Common myeloid progenitor, CD34-positive (primary cell): ENCODE data around the gene CDH15.

Source experiments
- CTCF ChIA-PET: fragments of 350-600 bp; sonication (Branson Sonifier 250); formaldehyde crosslinking; loops from one replicate; lab custom pipeline; 2021; ENCODE audit warnings: antibody characterized with exemption; lab: Charles Lee
- POLR2A ChIA-PET: fragments of 350-600 bp; sonication (Branson Sonifier 250); formaldehyde crosslinking; loops from one replicate; lab custom pipeline; 2021; ENCODE audit warnings: antibody characterized with exemption; lab: Charles Lee
- DNase-seq, 3 donors: peaks; one replicate each; pipeline versions ENCODE4 v3.0.0 to v3.0.0-alpha.2; 2013
- H3K27ac ChIP-seq, 2 experiments: 1 replicate in 1 of 2; 2 replicates in 1 of 2; pipeline ENCODE4 v1.7.0; 2013; ENCODE audit warnings: inconsistent platforms in 2 of 2, low read length in 2 of 2, mild to moderate bottlenecking in 2 of 2, low read depth in 1 of 2, moderate library complexity in 1 of 2; ENCODE audit not compliant: severe bottlenecking in 2 of 2, insufficient read depth in 1 of 2, poor library complexity in 1 of 2
- H3K27me3 ChIP-seq, 5 experiments: replicated peaks in 2 of 5; 1 replicate in 3 of 5; 2 replicates in 2 of 5; pipeline versions ENCODE4 v1.6.1 to v1.7.0; 2013; ENCODE audit warnings: low read length in 4 of 5, mild to moderate bottlenecking in 2 of 5, moderate library complexity in 2 of 5, inconsistent platforms in 1 of 5; ENCODE audit not compliant: insufficient read depth in 5 of 5, control insufficient read depth in 4 of 5
- H3K36me3 ChIP-seq, 4 experiments: 1 replicate in 2 of 4; 2 replicates in 2 of 4; pipeline versions ENCODE4 v1.6.1 to v1.7.0; 2013; ENCODE audit warnings: low read length in 3 of 4, control low read depth in 1 of 4, mild to moderate bottlenecking in 1 of 4; ENCODE audit not compliant: control insufficient read depth in 4 of 4, insufficient read depth in 4 of 4
- H3K4me1 ChIP-seq, 4 experiments: 1 replicate in 3 of 4; 2 replicates in 1 of 4; pipeline versions ENCODE4 v1.6.1 to v1.7.1; 2013; ENCODE audit warnings: low read length in 3 of 4, mild to moderate bottlenecking in 3 of 4, control low read depth in 1 of 4, inconsistent platforms in 1 of 4, moderate library complexity in 1 of 4; ENCODE audit not compliant: control insufficient read depth in 4 of 4, insufficient read depth in 4 of 4; ENCODE audit errors: control extremely low read depth in 1 of 4
- H3K4me3 ChIP-seq, 7 experiments: 1 replicate in 4 of 7; 2 replicates in 3 of 7; pipeline versions ENCODE4 v1.5.1 to v1.7.0; 2013; ENCODE audit warnings: mild to moderate bottlenecking in 7 of 7, low read length in 6 of 7, moderate library complexity in 6 of 7, inconsistent platforms in 2 of 7, low read depth in 2 of 7, control low read depth in 1 of 7; ENCODE audit not compliant: insufficient read depth in 4 of 7, control insufficient read depth in 1 of 7; ENCODE audit errors: extremely low read depth in 1 of 7
- H3K9me3 ChIP-seq, 5 experiments: 1 replicate in 4 of 5; 2 replicates in 1 of 5; pipeline versions ENCODE4 v1.6.1 to v1.7.1; 2013; ENCODE audit warnings: low read length in 4 of 5, mild to moderate bottlenecking in 2 of 5, inconsistent platforms in 1 of 5, low read depth in 1 of 5, moderate library complexity in 1 of 5; ENCODE audit not compliant: control insufficient read depth in 4 of 5, insufficient read depth in 2 of 5; ENCODE audit errors: control extremely low read depth in 1 of 5
- WGBS: methylation state at CpG from one replicate; pipeline ENCODE4 v1.1.5; 2013; ENCODE audit not compliant: insufficient coverage; 5-methylcytosine and 5-hydroxymethylcytosine counted together

The CDH15 gene

GRCh38 chr16:89174055-89174827 is 2.7 kb downstream of the CDH15 start:
- Histone ChIP-seq H3K27me3 (peaks cover 0 to 17% (median 5%) of the 10 kb centered on the region in 5 experiments), H3K9me3 (no peaks in the 10 kb centered on the region), H3K4me1 (peaks cover 0 to 21% (median 15%) of the 10 kb centered on the region in 4 experiments), H3K36me3 (no peaks in the 10 kb centered on the region), H3K27ac (no peak overlapping the region), H3K4me3 (no peak overlapping the region)
- POLR2A ChIA-PET, result no interaction called here
- 96% methylated on average over 21 of the region's 23 CpGs for WGBS
- CTCF ChIA-PET, result interaction anchor here (0.8 to 1.4 kb wide), 2 partner anchors 18 to 40 kb away, joined by 3 to 4 read pairs; no protein-coding TSS in a partner anchor
- DNase-seq, result no peak

- Histone ChIP-seq H3K27me3 (peaks cover 0 to 11% (median 5%) of the 10 kb centered on the region in 5 experiments), H3K36me3 (no peaks in the 10 kb centered on the region), H3K9me3 (no peaks in the 10 kb centered on the region), H3K4me1 (peaks cover 0 to 21% (median 15%) of the 10 kb centered on the region in 4 experiments), H3K27ac (no peak overlapping the region), H3K4me3 (no peak overlapping the region)
- 94% methylated on average over 14 of the region's 14 CpGs for WGBS
- ChIA-PET POLR2A (no interaction called here), CTCF (no interaction called here)
- DNase-seq, result no peak
Observed at GRCh38 chr16:89174877-89175276, 3.3 kb downstream of the CDH15 start.

- POLR2A ChIA-PET, result no interaction called here
Observed at GRCh38 chr16:89175280-89176146, 4.0 kb downstream of the CDH15 start.

GRCh38 chr16:89176147-89176690 is 4.7 kb downstream of the CDH15 start:
- Histone ChIP-seq H3K36me3 (no peaks in the 10 kb centered on the region), H3K9me3 (no peaks in the 10 kb centered on the region), H3K4me1 (peaks cover 0 to 11% (median 8%) of the 10 kb centered on the region in 4 experiments), H3K4me3 (no peak overlapping the region), H3K27ac (no peak overlapping the region), H3K27me3 (peaks cover 0 to 3% (median 0%) of the 10 kb centered on the region in 5 experiments)
- ChIA-PET CTCF (interaction anchor here (0.5 kb wide), 1 partner anchor 144 kb away, joined by 3 read pairs; no protein-coding TSS in a partner anchor), POLR2A (no interaction called here)
- DNase-seq, result no peak
- WGBS, result 96% methylated on average over 18 of the region's 27 CpGs

More at GRCh38 chr16:89175280-89176146, 4.0 kb downstream of the CDH15 start:
- no peak overlapping the region for H3K4me3 ChIP-seq
- H3K4me1 ChIP-seq, result peaks cover 0 to 17% (median 14%) of the 10 kb centered on the region in 4 experiments
- H3K27ac ChIP-seq, result no peak overlapping the region
- 55% methylated on average over 16 of the region's 20 CpGs for WGBS
- CTCF ChIA-PET, result no interaction called here
- H3K27me3 ChIP-seq, result peaks cover 0 to 4% (median 0%) of the 10 kb centered on the region in 5 experiments
- H3K9me3 ChIP-seq, result no peaks in the 10 kb centered on the region
- DNase-seq, result no peak
- H3K36me3 ChIP-seq, result no peaks in the 10 kb centered on the region

- ChIA-PET CTCF (interaction anchor here (0.5 to 1.1 kb wide), 2 partner anchors 145 to 358 kb away, joined by 3 read pairs; no protein-coding TSS in a partner anchor), POLR2A (no interaction called here)
- Histone ChIP-seq H3K9me3 (no peaks in the 10 kb centered on the region), H3K4me3 (no peak overlapping the region), H3K4me1 (peaks cover 0 to 10% (median 6%) of the 10 kb centered on the region in 4 experiments), H3K36me3 (no peaks in the 10 kb centered on the region), H3K27me3 (peaks cover 0 to 3% (median 0%) of the 10 kb centered on the region in 5 experiments), H3K27ac (no peak overlapping the region)
- WGBS, result 97% methylated on average over 5 of the region's 9 CpGs
- no peak for DNase-seq
Observed at GRCh38 chr16:89176717-89177116, 5.2 kb downstream of the CDH15 start.

- H3K27me3 ChIP-seq, result peaks cover 0 to 3% (median 0%) of the 10 kb centered on the region in 5 experiments
- H3K9me3 ChIP-seq, result no peaks in the 10 kb centered on the region
- no peak for DNase-seq
- WGBS, result over 99% methylated on average over 8 of the region's 12 CpGs
- CTCF ChIA-PET, result interaction anchor here (1.1 kb wide), 1 partner anchor 359 kb away, joined by 3 read pairs; no protein-coding TSS in a partner anchor
- POLR2A ChIA-PET, result no interaction called here
- H3K4me3 ChIP-seq, result no peak overlapping the region
- no peaks in the 10 kb centered on the region for H3K36me3 ChIP-seq
- no peak overlapping the region for H3K27ac ChIP-seq
- peaks cover 0 to 8% (median 4%) of the 10 kb centered on the region in 4 experiments for H3K4me1 ChIP-seq
Observed at GRCh38 chr16:89177501-89177900, 6.0 kb downstream of the CDH15 start.
